Measurements from ENCODE around the gene HOMER1. TPM values are rescaled to one million over a fixed set of nuclear protein-coding genes. Genes with fewer than 3 reads are reported as not detected.

Gene HOMER1
- total and polyA plus RNA-seq, 2 of the 13 experiments (the other 11 are each of a cell fraction or from before 2014, with no cell fraction given), result 5.3 to 24.8 TPM

- TF ChIP-seq SRSF9 (IDR thresholded peaks at IDR 0.05; ENCODE audit: borderline replicate concordance, insufficient read depth, low read depth, low read length, poor library complexity, severe bottlenecking) (no peak), SALL2 (CRISPR knock-in tag; IDR thresholded peaks at IDR 0.05) (no peak), ZNF570 (CRISPR knock-in tag; IDR thresholded peaks at IDR 0.05; ENCODE audit: borderline replicate concordance) (no peak), BCL6 (CRISPR knock-in tag; IDR thresholded peaks at IDR 0.05) (peak; percentile 48; the same call in 1 of the 2 replicates), TP53 (CRISPR knock-in tag; conservative IDR thresholded peaks at IDR 0.05) (no peak), KMT2A (CRISPR knock-in tag; IDR thresholded peaks at IDR 0.05) (no peak), ZBTB37 (CRISPR knock-in tag; IDR thresholded peaks at IDR 0.05) (no peak), ZBTB40 (IDR thresholded peaks at IDR 0.05) (no peak), ZBTB40 (CRISPR knock-in tag; IDR thresholded peaks at IDR 0.05) (no peak), RAD21 (CRISPR knock-in tag; IDR thresholded peaks at IDR 0.05) (no peak), ZNF430 (CRISPR knock-in tag; IDR thresholded peaks at IDR 0.05) (no peak), JUN (CRISPR knock-in tag; IDR thresholded peaks at IDR 0.05) (no peak), HNRNPUL1 (IDR thresholded peaks at IDR 0.05; ENCODE audit: low read depth, low read length) (no peak), ZNF558 (CRISPR knock-in tag; IDR thresholded peaks at IDR 0.05; ENCODE audit: borderline replicate concordance) (no peak), ZNF879 (CRISPR knock-in tag; IDR thresholded peaks at IDR 0.05) (no peak), TBX3 (IDR thresholded peaks at IDR 0.05; ENCODE audit: borderline replicate concordance) (no peak), RFXAP (CRISPR knock-in tag; IDR thresholded peaks at IDR 0.05; ENCODE audit: borderline replicate concordance) (no peak), SNRNP70 (IDR thresholded peaks at IDR 0.05; ENCODE audit: low read depth, low read length) (no peak), ZNF24 (IDR thresholded peaks at IDR 0.05) (no peak), FOXP4 (CRISPR knock-in tag; IDR thresholded peaks at IDR 0.05) (peak; percentile 41; the same call in 1 of the 2 replicates)
Measured at GRCh38 chr5:79436224-79436623, 77.7 kb downstream of the HOMER1 start (continued).
